Brain microvascular endothelial cell (primary cell): ENCODE results near the gene CFAP46.

Experiments used
- DNase-seq: peaks from one replicate; pipeline ENCODE4 v3.0.0-alpha.2; 2020
- H3K27ac ChIP-seq: fragments of 250-450 bp; sonication (Bioruptor Pico); 2 replicates; pipeline ENCODE4 v1.5.1; 2020; ENCODE audit warnings: mild to moderate bottlenecking, moderate library complexity
- H3K27me3 ChIP-seq: fragments of 250-450 bp; sonication (Bioruptor Pico); replicated peaks from 2 replicates; pipeline ENCODE4 v1.5.1; 2020; ENCODE audit warnings: mild to moderate bottlenecking
- H3K36me3 ChIP-seq: fragments of 250-450 bp; sonication (Bioruptor Pico); replicated peaks from 2 replicates; pipeline ENCODE4 v1.5.1; 2020; ENCODE audit warnings: mild to moderate bottlenecking
- H3K4me3 ChIP-seq: 2 replicates; pipeline ENCODE4 v1.5.1; 2011; ENCODE audit warnings: low read depth, mild to moderate bottlenecking, control low read depth, low read length, moderate library complexity
- CTCF ChIP-seq: IDR thresholded peaks from 2 replicates; pipeline ENCODE4 v1.5.1; 2011; ENCODE audit warnings: low read depth, mild to moderate bottlenecking, moderate library complexity, low read length, control low read depth, inconsistent platforms; ENCODE audit errors: missing control alignments
- in situ Hi-C: cut with HindIII; loops from 2 replicates; pipeline ENCODE4 v1.10.0; 2017; ENCODE audit warnings: low sequenced_read_pairs, low pct_ligation_motif_present

The CFAP46 gene

GRCh38 chr10:132942101-132943057, at the start of gene CFAP46:
TSS of gene CFAP46 (minus strand) at chr10:132942570. CDS start at chr10:132942484, 86 bp downstream.
- no peaks in the 10 kb centered on the region for H3K36me3 ChIP-seq
- TF ChIP-seq CTCF: peak; percentile 28
- peak; percentile 36 for DNase-seq
- no peaks in the 10 kb centered on the region for H3K27me3 ChIP-seq
- in situ Hi-C loops: no loop called here
- H3K27ac ChIP-seq: no peak within 1 kb of the TSS
- H3K4me3 ChIP-seq: peak within 1 kb of the TSS; percentile 50

- Histone ChIP-seq H3K4me3 (no peak overlapping the region), H3K27ac (no peak overlapping the region), H3K36me3 (no peaks in the 10 kb centered on the region), H3K27me3 (no peaks in the 10 kb centered on the region)
- in situ Hi-C loops: no loop called here
- no peak for DNase-seq
- no peak for TF ChIP-seq CTCF
These were observed 49.5 kb upstream of the CFAP46 start for GRCh38 chr10:132991706-132992432.

GRCh38 chr10:132990684-132991545, 48.5 kb upstream of the CFAP46 start:
- TF ChIP-seq CTCF: no peak
- Histone ChIP-seq H3K27ac (no peak overlapping the region), H3K4me3 (no peak overlapping the region), H3K36me3 (no peaks in the 10 kb centered on the region), H3K27me3 (no peaks in the 10 kb centered on the region)
- DNase-seq: no peak
- in situ Hi-C loops: no loop called here

- no peak for TF ChIP-seq CTCF
- Histone ChIP-seq H3K27ac (no peak overlapping the region), H3K27me3 (no peaks in the 10 kb centered on the region), H3K4me3 (no peak overlapping the region), H3K36me3 (no peaks in the 10 kb centered on the region)
- in situ Hi-C loops: no loop called here
- DNase-seq: no peak
These were observed 47.4 kb upstream of the CFAP46 start for GRCh38 chr10:132989476-132990415.

GRCh38 chr10:132988988-132989387, 46.6 kb upstream of the CFAP46 start:
- no peaks in the 10 kb centered on the region for H3K36me3 ChIP-seq
- no peak overlapping the region for H3K27ac ChIP-seq
- in situ Hi-C loops: no loop called here
- DNase-seq: no peak
- no peak for TF ChIP-seq CTCF
- no peak overlapping the region for H3K4me3 ChIP-seq
- no peaks in the 10 kb centered on the region for H3K27me3 ChIP-seq
